ENCODE measurements around the gene ABCG8. TPM values are rescaled to one million over a fixed set of nuclear protein-coding genes. Genes with fewer than 3 reads are reported as not detected.

The ABCG8 gene
- total and polyA plus RNA-seq, 2 donors (not counting 3 experiments of a cell fraction or from before 2014, with no cell fraction given), result not detected

DNA sequence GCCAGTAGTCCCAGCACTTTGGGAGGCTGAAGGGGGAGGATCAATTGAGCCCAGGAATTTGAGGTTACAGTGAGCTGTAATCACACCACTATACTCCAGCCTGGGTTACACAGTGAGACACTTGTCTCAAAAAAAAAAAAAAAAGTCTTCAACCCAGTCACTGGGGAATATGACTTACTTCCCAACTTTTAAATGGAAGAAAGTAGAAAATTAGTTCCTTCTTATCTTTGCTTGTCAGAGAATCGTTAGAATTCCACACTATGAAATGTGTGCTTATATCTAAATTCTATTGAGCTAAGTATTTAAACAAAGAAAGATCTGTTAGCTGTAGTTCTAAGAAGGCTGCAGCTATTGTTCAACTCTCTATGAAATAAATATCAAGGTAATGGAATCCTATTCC is 42.6 kb upstream of the ABCG8 start:
- intact Hi-C loops (cut with micrococcal nuclease), result no loop called here
- Histone ChIP-seq H3K9ac (replicated peaks; ENCODE audit: extremely low read depth, insufficient read depth, low read length) (no peak overlapping the region), H3K79me2 (ENCODE audit: control insufficient read depth, insufficient read depth, low read length) (no peaks in the 10 kb centered on the region), H4K20me1 (replicated peaks; ENCODE audit: control insufficient read depth, extremely low read depth, insufficient read depth, low read length) (no peaks in the 10 kb centered on the region), H3K27ac (ENCODE audit: insufficient read depth, low read depth, low read length) (no peak overlapping the region), H3K4me3 (replicated peaks in 1 of 3; ENCODE audit: insufficient read depth in 1 of 3, low read depth in 1 of 3, low read length in 3 of 3) (no peak overlapping the region), H2AFZ (ENCODE audit: low read depth, low read length) (no peak overlapping the region), H3K27me3 (ENCODE audit: control insufficient read depth in 2 of 2, insufficient read depth in 2 of 2, low read length in 2 of 2) (no peaks in the 10 kb centered on the region), H3K36me3 (ENCODE audit: control insufficient read depth in 2 of 2, extremely low read depth in 1 of 2, insufficient read depth in 2 of 2, low read length in 2 of 2) (no peaks in the 10 kb centered on the region), H3K9me3 (replicated peaks; ENCODE audit: control insufficient read depth, insufficient read depth, low read length) (no peaks in the 10 kb centered on the region), H3K4me1 (ENCODE audit: control insufficient read depth, extremely low read depth, insufficient read depth, low read length) (no peaks in the 10 kb centered on the region), H3K9me1 (replicated peaks; ENCODE audit: control insufficient read depth, extremely low read depth, insufficient read depth, low read length) (no peaks in the 10 kb centered on the region), H3K4me2 (ENCODE audit: insufficient read depth, low read length) (no peak overlapping the region)
- dilution Hi-C loops (cut with MboI; ENCODE audit: extremely low pct_ligation_motif_present, low sequenced_read_pairs), result no loop called here
- FAIRE-seq, result no peak
- ChIA-PET CTCF (interaction anchor here (0.7 to 0.8 kb wide), 3 partner anchors 12 to 152 kb away, joined by 3 read pairs; no protein-coding TSS in a partner anchor), POLR2A (no interaction called here)
- no peak for TF ChIP-seq GATA2 (IDR thresholded peaks at IDR 0.05; ENCODE audit: insufficient read depth, insufficient read length, low read depth, low read length)
- TF ChIP-seq MYC (IDR thresholded peaks at IDR 0.05; ENCODE audit: low read depth, low read length), result no peak
- TF ChIP-seq, protein P1, sequence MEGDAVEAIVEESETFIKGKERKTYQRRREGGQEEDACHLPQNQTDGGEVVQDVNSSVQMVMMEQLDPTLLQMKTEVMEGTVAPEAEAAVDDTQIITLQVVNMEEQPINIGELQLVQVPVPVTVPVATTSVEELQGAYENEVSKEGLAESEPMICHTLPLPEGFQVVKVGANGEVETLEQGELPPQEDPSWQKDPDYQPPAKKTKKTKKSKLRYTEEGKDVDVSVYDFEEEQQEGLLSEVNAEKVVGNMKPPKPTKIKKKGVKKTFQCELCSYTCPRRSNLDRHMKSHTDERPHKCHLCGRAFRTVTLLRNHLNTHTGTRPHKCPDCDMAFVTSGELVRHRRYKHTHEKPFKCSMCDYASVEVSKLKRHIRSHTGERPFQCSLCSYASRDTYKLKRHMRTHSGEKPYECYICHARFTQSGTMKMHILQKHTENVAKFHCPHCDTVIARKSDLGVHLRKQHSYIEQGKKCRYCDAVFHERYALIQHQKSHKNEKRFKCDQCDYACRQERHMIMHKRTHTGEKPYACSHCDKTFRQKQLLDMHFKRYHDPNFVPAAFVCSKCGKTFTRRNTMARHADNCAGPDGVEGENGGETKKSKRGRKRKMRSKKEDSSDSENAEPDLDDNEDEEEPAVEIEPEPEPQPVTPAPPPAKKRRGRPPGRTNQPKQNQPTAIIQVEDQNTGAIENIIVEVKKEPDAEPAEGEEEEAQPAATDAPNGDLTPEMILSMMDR (IDR thresholded peaks at IDR 0.05; ENCODE audit: extremely low read depth in 1 of 2, insufficient read depth in 1 of 2, low read depth in 1 of 2, low read length in 2 of 2), result no peak
- TF ChIP-seq POLR2AphosphoS5 (IDR thresholded peaks at IDR 0.05; ENCODE audit: insufficient read depth, low read depth, low read length), result no peak
- no peak for TF ChIP-seq EZH2 (IDR thresholded peaks at IDR 0.05; ENCODE audit: borderline replicate concordance, low read depth, low read length, severe bottlenecking)
- TF ChIP-seq POLR2A (IDR thresholded peaks at IDR 0.05; ENCODE audit: low read depth, low read length), result no peak
- TF ChIP-seq, protein P2, sequence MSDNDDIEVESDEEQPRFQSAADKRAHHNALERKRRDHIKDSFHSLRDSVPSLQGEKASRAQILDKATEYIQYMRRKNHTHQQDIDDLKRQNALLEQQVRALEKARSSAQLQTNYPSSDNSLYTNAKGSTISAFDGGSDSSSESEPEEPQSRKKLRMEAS (IDR thresholded peaks at IDR 0.05; ENCODE audit: insufficient read depth, insufficient read length), result no peak
- no peak for TF ChIP-seq FOS (IDR thresholded peaks at IDR 0.05; ENCODE audit: borderline replicate concordance, insufficient read depth, low read length)
- TF ChIP-seq JUN (IDR thresholded peaks at IDR 0.05; ENCODE audit: borderline replicate concordance, insufficient read depth, insufficient read length, low read depth), result no peak
- no TSS peak for BruUV-seq (replicated peaks)
- DNase-seq (ENCODE audit: low read depth, low spot score), result no peak
